Measurements from ENCODE around the gene NOL3. TPM values are rescaled to one million over a fixed set of nuclear protein-coding genes. Genes with fewer than 3 reads are reported as not detected.

The NOL3 gene
- total and polyA plus RNA-seq, 2 of the 13 experiments (the other 11 are each of a cell fraction or from before 2014, with no cell fraction given) = 5.7 to 20.5 TPM

DNA sequence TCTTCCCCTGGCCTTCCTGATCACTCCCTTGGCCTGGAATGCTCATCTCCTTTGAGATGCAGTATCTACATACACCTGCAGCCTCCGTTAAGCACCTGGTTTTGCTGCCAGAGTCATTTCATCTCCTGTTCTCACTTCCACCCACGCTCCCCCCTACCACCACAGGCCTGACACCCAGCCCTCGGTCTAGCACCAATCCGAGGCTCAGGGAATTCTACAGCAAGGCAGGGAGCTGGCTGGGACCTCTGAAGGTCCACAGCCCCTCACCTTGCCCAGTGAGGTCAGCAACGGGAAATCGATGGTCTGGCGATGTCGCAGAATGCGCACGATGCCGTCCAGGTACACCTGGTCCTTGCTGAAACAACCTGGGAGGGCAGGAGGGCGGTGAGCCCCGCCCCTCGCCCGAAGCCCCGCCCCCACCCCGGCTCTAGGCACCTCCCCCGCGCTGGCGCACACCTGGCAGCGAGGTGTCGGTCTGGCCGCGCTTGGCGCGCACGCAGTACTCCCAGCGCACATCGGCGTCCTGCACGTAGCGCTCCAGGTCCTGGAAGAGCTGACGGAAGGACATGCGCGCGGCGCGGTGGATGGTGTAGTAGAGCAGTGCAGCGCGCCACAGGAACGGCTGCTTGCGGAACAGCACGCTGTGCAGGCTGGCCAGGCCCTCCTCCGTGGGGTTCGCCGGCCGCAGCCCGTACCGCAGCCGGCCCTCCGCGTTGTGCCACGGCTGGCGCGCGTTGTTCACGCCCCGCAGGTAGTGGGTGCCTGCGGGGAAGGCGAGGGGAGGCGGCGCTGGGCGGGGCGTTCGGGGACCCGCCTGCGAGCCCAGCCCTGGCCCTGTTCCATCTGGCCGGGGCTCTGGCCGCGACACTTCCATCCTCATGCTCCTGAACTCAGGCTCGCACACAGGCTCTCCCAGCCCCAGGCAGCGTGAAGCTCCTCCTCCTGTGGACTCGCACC is 7.7 kb downstream of the NOL3 start (continued):
- TF ChIP-seq ZNF800 (CRISPR knock-in tag; IDR thresholded peaks at IDR 0.05) = peak; percentile 99
- TF ChIP-seq, protein P1, sequence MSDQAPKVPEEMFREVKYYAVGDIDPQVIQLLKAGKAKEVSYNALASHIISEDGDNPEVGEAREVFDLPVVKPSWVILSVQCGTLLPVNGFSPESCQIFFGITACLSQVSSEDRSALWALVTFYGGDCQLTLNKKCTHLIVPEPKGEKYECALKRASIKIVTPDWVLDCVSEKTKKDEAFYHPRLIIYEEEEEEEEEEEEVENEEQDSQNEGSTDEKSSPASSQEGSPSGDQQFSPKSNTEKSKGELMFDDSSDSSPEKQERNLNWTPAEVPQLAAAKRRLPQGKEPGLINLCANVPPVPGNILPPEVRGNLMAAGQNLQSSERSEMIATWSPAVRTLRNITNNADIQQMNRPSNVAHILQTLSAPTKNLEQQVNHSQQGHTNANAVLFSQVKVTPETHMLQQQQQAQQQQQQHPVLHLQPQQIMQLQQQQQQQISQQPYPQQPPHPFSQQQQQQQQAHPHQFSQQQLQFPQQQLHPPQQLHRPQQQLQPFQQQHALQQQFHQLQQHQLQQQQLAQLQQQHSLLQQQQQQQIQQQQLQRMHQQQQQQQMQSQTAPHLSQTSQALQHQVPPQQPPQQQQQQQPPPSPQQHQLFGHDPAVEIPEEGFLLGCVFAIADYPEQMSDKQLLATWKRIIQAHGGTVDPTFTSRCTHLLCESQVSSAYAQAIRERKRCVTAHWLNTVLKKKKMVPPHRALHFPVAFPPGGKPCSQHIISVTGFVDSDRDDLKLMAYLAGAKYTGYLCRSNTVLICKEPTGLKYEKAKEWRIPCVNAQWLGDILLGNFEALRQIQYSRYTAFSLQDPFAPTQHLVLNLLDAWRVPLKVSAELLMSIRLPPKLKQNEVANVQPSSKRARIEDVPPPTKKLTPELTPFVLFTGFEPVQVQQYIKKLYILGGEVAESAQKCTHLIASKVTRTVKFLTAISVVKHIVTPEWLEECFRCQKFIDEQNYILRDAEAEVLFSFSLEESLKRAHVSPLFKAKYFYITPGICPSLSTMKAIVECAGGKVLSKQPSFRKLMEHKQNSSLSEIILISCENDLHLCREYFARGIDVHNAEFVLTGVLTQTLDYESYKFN (CRISPR knock-in tag; conservative IDR thresholded peaks at IDR 0.05) = no peak
- TF ChIP-seq, protein P2, sequence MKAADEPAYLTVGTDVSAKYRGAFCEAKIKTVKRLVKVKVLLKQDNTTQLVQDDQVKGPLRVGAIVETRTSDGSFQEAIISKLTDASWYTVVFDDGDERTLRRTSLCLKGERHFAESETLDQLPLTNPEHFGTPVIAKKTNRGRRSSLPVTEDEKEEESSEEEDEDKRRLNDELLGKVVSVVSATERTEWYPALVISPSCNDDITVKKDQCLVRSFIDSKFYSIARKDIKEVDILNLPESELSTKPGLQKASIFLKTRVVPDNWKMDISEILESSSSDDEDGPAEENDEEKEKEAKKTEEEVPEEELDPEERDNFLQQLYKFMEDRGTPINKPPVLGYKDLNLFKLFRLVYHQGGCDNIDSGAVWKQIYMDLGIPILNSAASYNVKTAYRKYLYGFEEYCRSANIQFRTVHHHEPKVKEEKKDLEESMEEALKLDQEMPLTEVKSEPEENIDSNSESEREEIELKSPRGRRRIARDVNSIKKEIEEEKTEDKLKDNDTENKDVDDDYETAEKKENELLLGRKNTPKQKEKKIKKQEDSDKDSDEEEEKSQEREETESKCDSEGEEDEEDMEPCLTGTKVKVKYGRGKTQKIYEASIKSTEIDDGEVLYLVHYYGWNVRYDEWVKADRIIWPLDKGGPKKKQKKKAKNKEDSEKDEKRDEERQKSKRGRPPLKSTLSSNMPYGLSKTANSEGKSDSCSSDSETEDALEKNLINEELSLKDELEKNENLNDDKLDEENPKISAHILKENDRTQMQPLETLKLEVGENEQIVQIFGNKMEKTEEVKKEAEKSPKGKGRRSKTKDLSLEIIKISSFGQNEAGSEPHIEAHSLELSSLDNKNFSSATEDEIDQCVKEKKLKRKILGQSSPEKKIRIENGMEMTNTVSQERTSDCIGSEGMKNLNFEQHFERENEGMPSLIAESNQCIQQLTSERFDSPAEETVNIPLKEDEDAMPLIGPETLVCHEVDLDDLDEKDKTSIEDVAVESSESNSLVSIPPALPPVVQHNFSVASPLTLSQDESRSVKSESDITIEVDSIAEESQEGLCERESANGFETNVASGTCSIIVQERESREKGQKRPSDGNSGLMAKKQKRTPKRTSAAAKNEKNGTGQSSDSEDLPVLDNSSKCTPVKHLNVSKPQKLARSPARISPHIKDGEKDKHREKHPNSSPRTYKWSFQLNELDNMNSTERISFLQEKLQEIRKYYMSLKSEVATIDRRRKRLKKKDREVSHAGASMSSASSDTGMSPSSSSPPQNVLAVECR (CRISPR knock-in tag; IDR thresholded peaks at IDR 0.05; ENCODE audit: borderline replicate concordance) = peak; percentile 80
- TF ChIP-seq GLI4 (CRISPR knock-in tag; IDR thresholded peaks at IDR 0.05; ENCODE audit: borderline replicate concordance) = no peak
- TF ChIP-seq ATF2 (CRISPR knock-in tag; IDR thresholded peaks at IDR 0.05) = no peak
- TF ChIP-seq, protein P3, sequence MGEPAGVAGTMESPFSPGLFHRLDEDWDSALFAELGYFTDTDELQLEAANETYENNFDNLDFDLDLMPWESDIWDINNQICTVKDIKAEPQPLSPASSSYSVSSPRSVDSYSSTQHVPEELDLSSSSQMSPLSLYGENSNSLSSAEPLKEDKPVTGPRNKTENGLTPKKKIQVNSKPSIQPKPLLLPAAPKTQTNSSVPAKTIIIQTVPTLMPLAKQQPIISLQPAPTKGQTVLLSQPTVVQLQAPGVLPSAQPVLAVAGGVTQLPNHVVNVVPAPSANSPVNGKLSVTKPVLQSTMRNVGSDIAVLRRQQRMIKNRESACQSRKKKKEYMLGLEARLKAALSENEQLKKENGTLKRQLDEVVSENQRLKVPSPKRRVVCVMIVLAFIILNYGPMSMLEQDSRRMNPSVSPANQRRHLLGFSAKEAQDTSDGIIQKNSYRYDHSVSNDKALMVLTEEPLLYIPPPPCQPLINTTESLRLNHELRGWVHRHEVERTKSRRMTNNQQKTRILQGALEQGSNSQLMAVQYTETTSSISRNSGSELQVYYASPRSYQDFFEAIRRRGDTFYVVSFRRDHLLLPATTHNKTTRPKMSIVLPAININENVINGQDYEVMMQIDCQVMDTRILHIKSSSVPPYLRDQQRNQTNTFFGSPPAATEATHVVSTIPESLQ (CRISPR knock-in tag; conservative IDR thresholded peaks at IDR 0.05) = no peak
- TF ChIP-seq BCL3 (CRISPR knock-in tag; IDR thresholded peaks at IDR 0.05) = peak; percentile 77
- TF ChIP-seq TBX2 (CRISPR knock-in tag; IDR thresholded peaks at IDR 0.05; ENCODE audit: borderline replicate concordance) = peak; percentile 88
- TF ChIP-seq ZNF746 (CRISPR knock-in tag; IDR thresholded peaks at IDR 0.05) = no peak
- TF ChIP-seq PTBP1 (IDR thresholded peaks at IDR 0.05; ENCODE audit: low read depth, low read length, poor library complexity, severe bottlenecking) = no peak
- TF ChIP-seq TBX3 (IDR thresholded peaks at IDR 0.05; ENCODE audit: borderline replicate concordance) = 0 out of 2 replicates have a peak, but pooled peaks have one; percentile 29
